Cardiac fibroblast (primary cell): ENCODE data around the gene CHD2.

ENCODE experiments used
- DNase-seq, 2 donors: peaks; one replicate each; pipeline versions ENCODE4 v3.0.0 to v3.0.0-alpha.2; 2010; ENCODE audit warnings: low read depth in 2 of 2
- H3K4me3 ChIP-seq, 2 donors: replicated peaks in 1 of 2; 1 replicate in 1 of 2; 2 replicates in 1 of 2; pipeline ENCODE4 v1.5.1; 2011; ENCODE audit warnings: low read depth in 2 of 2, low read length in 2 of 2, mild to moderate bottlenecking in 2 of 2, moderate library complexity in 1 of 2
- CTCF ChIP-seq: IDR thresholded peaks from one replicate; pipeline ENCODE4 v1.5.1; 2011; ENCODE audit warnings: low read depth, mild to moderate bottlenecking, low read length, inconsistent platforms

The CHD2 gene

GRCh38 chr15:92885224-92886041, 14.7 kb upstream of the CHD2 start:
- H3K4me3 ChIP-seq, result peak overlapping the region; percentile 61 to 69
- TF ChIP-seq CTCF, result no peak
- DNase-seq, result peak in 1 of 2 donors; percentile 46

GRCh38 chr15:92886042-92886537, 14.0 kb upstream of the CHD2 start:
- TF ChIP-seq CTCF, result no peak
- H3K4me3 ChIP-seq, result peak overlapping the region; percentile 61 to 69
- no peak for DNase-seq

GRCh38 chr15:92886815-92887214, 13.3 kb upstream of the CHD2 start:
- TF ChIP-seq CTCF, result no peak
- H3K4me3 ChIP-seq, result peak overlapping the region in 1 of 2 donors; percentile 4
- DNase-seq, result peak in 1 of 2 donors; percentile 11

- no peak for TF ChIP-seq CTCF
- DNase-seq, result peak in 1 of 2 donors; percentile 2
- H3K4me3 ChIP-seq, result no peak overlapping the region
These were observed 12.3 kb upstream of the CHD2 start for GRCh38 chr15:92887869-92888268.

- no peak for TF ChIP-seq CTCF
- H3K4me3 ChIP-seq, result no peak overlapping the region
- DNase-seq, result peak in 1 of 2 donors; percentile 6
These were observed 10.6 kb upstream of the CHD2 start for GRCh38 chr15:92889390-92890107.

- TF ChIP-seq CTCF, result no peak
- H3K4me3 ChIP-seq, result no peak overlapping the region
- no peak for DNase-seq
These were observed 8.5 kb upstream of the CHD2 start for GRCh38 chr15:92891533-92892200.
